GM12874 (cell line): ENCODE measurements around the gene GSN.

ENCODE experiments used
- CTCF ChIP-seq: IDR thresholded peaks from 2 replicates; pipeline ENCODE4 v1.5.1; 2011; ENCODE audit warnings: low read depth, mild to moderate bottlenecking, control low read depth, low read length, moderate library complexity; ENCODE audit not compliant: insufficient read depth

GSN gene

GRCh38 chr9:121303456-121304451 lies 35.8 kb downstream of the GSN start:
- no peak for TF ChIP-seq CTCF

- no peak for TF ChIP-seq CTCF
These were observed 36.7 kb downstream of the GSN start for GRCh38 chr9:121304707-121305106.

- no peak for TF ChIP-seq CTCF
These were observed 37.5 kb downstream of the GSN start for GRCh38 chr9:121305269-121305994.

GRCh38 chr9:121307976-121308375 lies 40.0 kb downstream of the GSN start:
- no peak for TF ChIP-seq CTCF

- TF ChIP-seq CTCF, result no peak
These were observed 40.8 kb downstream of the GSN start for GRCh38 chr9:121308765-121309164.

- no peak for TF ChIP-seq CTCF
These were observed 41.2 kb downstream of the GSN start for GRCh38 chr9:121309171-121309570.

GRCh38 chr9:121309833-121310425 lies 42.0 kb downstream of the GSN start:
- no peak for TF ChIP-seq CTCF
